ENCODE measurements around the gene ARFIP1.

- TF ChIP-seq CTCF (IDR thresholded peaks at IDR 0.05) (no peak), EZH2 (IDR thresholded peaks at IDR 0.05; ENCODE audit: borderline replicate concordance, insufficient read depth, low read depth, low read length, poor library complexity, severe bottlenecking) (no peak)
Observed at GRCh38 chr4:152817331-152817730, 37.6 kb downstream of the ARFIP1 start.
